DMS114 treated with DMSO at 0.1 percent for 48 hours (cell line): ENCODE measurements around the gene RAMP2.
"Not testable (repeated sequence)": the region's sequence is repeated elsewhere in the genome, so short reads cannot be mapped to it uniquely, and the experiment has no call there.

Source experiments
- DNase-seq: peaks from one replicate; lab custom pipeline; 2025; ENCODE audit not compliant: unreplicated experiment; lab: John Stamatoyannopoulos, UW

The RAMP2 gene

GRCh38 chr17:42760652-42761581 is at the start of gene RAMP2:
Gene RAMP2, plus strand, starts transcription at chr17:42761227. Its CDS starts 35 bp downstream, at chr17:42761262.
- no peak for DNase-seq

GRCh38 chr17:42720996-42721583 is 39.9 kb upstream of the RAMP2 start:
- DNase-seq: peak; percentile 48

- no peak for DNase-seq
Observed at GRCh38 chr17:42723636-42724035, 37.4 kb upstream of the RAMP2 start.

- no peak for DNase-seq
Observed at GRCh38 chr17:42725143-42725542, 35.9 kb upstream of the RAMP2 start.

GRCh38 chr17:42740699-42741098 is 20.3 kb upstream of the RAMP2 start:
- DNase-seq: no peak

- DNase-seq: not testable (repeated sequence)
Observed at GRCh38 chr17:42742916-42743315, 18.1 kb upstream of the RAMP2 start.

GRCh38 chr17:42743595-42744282 is 17.3 kb upstream of the RAMP2 start:
- DNase-seq: peak; percentile 21

- DNase-seq: no peak
Observed at GRCh38 chr17:42744283-42744805, 16.7 kb upstream of the RAMP2 start.

- peak; percentile 76 for DNase-seq
Observed at GRCh38 chr17:42744806-42745617, 16.0 kb upstream of the RAMP2 start, which contains the start of gene EZH1. Gene EZH1, minus strand, starts transcription at chr17:42745040. Its CDS starts 16,099 bp downstream, at chr17:42728941.

- no peak for DNase-seq
Observed at GRCh38 chr17:42748202-42748907, 12.7 kb upstream of the RAMP2 start.

- no peak for DNase-seq
Observed at GRCh38 chr17:42748908-42749798, 11.9 kb upstream of the RAMP2 start.

- no peak for DNase-seq
Observed at GRCh38 chr17:42750739-42751344, 10.2 kb upstream of the RAMP2 start.

GRCh38 chr17:42751628-42752027 is 9.4 kb upstream of the RAMP2 start:
- no peak for DNase-seq

GRCh38 chr17:42754782-42755181 is 6.2 kb upstream of the RAMP2 start:
- DNase-seq: no peak

- no peak for DNase-seq
Observed at GRCh38 chr17:42759982-42760651, 910 bp upstream of the RAMP2 start.

GRCh38 chr17:42761638-42762037 is 611 bp downstream of the RAMP2 start:
- no peak for DNase-seq

- DNase-seq: no peak
Observed at GRCh38 chr17:42766124-42766523, 5.1 kb downstream of the RAMP2 start.

GRCh38 chr17:42767512-42767911 is 6.5 kb downstream of the RAMP2 start:
- DNase-seq: no peak
